Esophagus squamous epithelium (tissue), 4 donors: ENCODE measurements around the gene CNNM1.

Experiments used
- CTCF ChIP-seq, 6 experiments: fragments of 450-650 bp in 4 of 6; fragments of 200-600 bp in 2 of 6; sonication (generic) in 2 of 6; IDR thresholded peaks; one replicate each; pipeline ENCODE4 v1.5.1; 2016 to 2019; ENCODE audit warnings: antibody characterized with exemption in 6 of 6, mild to moderate bottlenecking in 4 of 6, moderate library complexity in 4 of 6
- POLR2A ChIP-seq, 4 donors: fragments of 450-650 bp; IDR thresholded peaks; one replicate each; pipeline ENCODE4 v1.6.1; 2017; ENCODE audit warnings: antibody characterized with exemption in 4 of 4, mild to moderate bottlenecking in 4 of 4, moderate library complexity in 3 of 4

- TF ChIP-seq CTCF (IDR thresholded peaks at IDR 0.05) (no peak), POLR2A (IDR thresholded peaks at IDR 0.05) (no peak)
These were observed 11.5 kb downstream of the CNNM1 start for GRCh38 chr10:99340650-99341049.
